Measurements from ENCODE around the gene LIN9. TPM values are rescaled to one million over a fixed set of nuclear protein-coding genes. Genes with fewer than 3 reads are reported as not detected.
A peak's percentile ranks its signal among the peaks of the same experiment; 100 is the strongest.

The LIN9 gene
- total and polyA plus RNA-seq, 2 of the 13 experiments (the other 11 are each of a cell fraction or from before 2014, with no cell fraction given): 3.0 to 10.0 TPM

DNA sequence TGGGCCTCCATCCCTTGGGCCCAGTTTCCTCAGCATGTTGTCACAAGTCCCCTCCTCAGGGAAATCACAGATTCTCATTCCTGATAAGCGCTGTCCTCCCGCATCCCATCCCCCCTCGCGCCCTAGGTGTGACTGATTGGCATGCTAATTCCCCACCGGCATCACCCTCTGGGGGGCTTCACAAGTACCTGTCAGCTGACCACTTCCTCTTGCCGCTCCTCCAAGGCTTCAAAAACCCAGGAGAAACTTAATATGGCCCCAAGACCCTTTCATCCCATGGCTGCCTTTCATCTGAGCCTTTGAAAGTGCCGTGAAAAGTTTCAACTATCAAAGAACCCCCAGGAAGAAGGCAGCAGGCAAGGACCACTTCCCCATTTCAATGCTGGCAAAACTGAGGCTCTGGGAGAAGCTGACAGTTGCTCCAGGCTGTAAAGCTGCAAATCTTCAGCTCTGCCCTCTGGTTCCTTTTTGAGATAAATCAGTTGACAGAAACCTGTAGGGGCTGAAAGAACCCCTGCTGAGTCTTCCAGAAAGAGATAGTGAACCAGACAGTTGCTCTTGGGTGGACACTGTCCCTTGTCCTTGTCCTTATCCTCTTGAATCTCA, 98.3 kb downstream of the LIN9 start:
- POLR2A ChIA-PET: interaction anchor here (1.4 kb wide), 1 partner anchor 12 kb away, joined by 4 read pairs; the partner anchor contains the start of gene MIXL1
- Histone ChIP-seq H3K4me3 (replicated peaks in 1 of 3; ENCODE audit: insufficient read depth in 1 of 3, low read depth in 2 of 3, low read length in 3 of 3) (no peak overlapping the region), H3K79me2 (ENCODE audit: insufficient read depth, low read length) (no peaks in the 10 kb centered on the region), H3K27me3 (ENCODE audit: control insufficient read depth in 1 of 2, insufficient read depth in 2 of 2, low read length in 2 of 2) (peaks cover 2 to 26% of the 10 kb centered on the region in 2 experiments; a peak in 3 of 5 replicates), H3K36me3 (replicated peaks in 1 of 2; ENCODE audit: control insufficient read depth in 1 of 2, insufficient read depth in 2 of 2, low read length in 2 of 2) (no peaks in the 10 kb centered on the region), H4K20me1 (ENCODE audit: insufficient read depth, low read length) (no peaks in the 10 kb centered on the region), H3K9me3 (ENCODE audit: low read length) (no peaks in the 10 kb centered on the region), H2AFZ (ENCODE audit: low read length) (no peak overlapping the region), H3K27ac (ENCODE audit: extremely low read length, insufficient read depth, low read length) (no peak overlapping the region), H3K4me1 (ENCODE audit: insufficient read depth, low read length) (peaks cover 33% of the 10 kb centered on the region), H3K9ac (ENCODE audit: insufficient read depth, low read depth, low read length) (no peak overlapping the region), H3K4me2 (ENCODE audit: low read depth, low read length) (no peak overlapping the region)
- in situ Hi-C loops (cut with HindIII; ENCODE audit: extremely low pct_ligation_motif_present, low pct_unique_long_range_greater_than_20kb) (no loop called here), intact Hi-C loops (cut with micrococcal nuclease; ENCODE audit: unreplicated experiment) (no loop called here)
- 53% methylated on average over 3 of the region's 7 CpGs for WGBS (ENCODE audit: low lambda C conversion rate)
- BruUV-seq (replicated peaks): no TSS peak
- CTCF ChIA-PET (ENCODE audit: low intra/inter-chr PET ratio, low total read pairs): no interaction called here
- ATAC-seq: no peak
- DNase-seq (ENCODE audit: low spot score): no peak
- FAIRE-seq: no peak
- peak; percentile 25; the same call in 1 of the 2 replicates for TF ChIP-seq ZNF629 (CRISPR knock-in tag; conservative IDR thresholded peaks at IDR 0.05)
- TF ChIP-seq SPEN (CRISPR knock-in tag; IDR thresholded peaks at IDR 0.05; ENCODE audit: low read depth): no peak

DNA sequence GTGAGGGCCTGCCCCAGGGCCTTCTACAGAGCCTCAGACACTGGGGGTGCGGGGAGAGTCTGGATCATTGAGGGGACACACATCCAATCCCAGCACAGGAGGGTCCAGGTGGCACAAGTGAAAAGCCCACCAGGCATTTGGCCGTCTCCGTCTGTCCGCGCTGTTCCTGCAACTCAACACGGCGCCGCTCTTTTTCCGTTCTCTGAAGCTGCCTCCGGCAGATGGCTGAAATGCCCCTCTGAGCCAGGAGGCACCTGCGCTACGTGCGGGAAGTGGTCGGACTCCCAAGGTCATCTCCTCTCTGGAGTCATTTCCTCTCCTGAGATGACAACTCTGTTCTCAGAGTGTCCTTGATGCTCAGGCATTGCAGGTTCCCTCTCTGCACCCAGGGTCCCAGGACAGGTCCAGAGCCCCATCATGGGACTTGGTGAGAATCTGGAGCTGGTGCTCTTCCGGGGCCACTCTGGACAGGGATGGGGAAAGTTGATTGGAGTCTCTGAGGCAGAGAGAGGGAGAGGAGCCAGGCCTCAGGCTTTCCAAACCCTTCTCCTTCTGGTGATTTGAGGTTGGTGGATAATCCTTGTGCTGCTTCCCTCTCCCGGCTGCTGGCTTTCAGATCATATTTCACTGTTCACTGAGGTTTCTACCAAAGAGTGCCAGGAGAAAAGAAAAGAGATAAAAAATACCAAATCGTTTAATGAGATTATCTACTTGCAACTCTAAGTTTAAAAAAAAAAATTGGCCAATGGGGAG, 99.5 kb downstream of the LIN9 start:
- FAIRE-seq: no peak
- H3K36me3 ChIP-seq (replicated peaks in 1 of 2; ENCODE audit: control insufficient read depth in 1 of 2, insufficient read depth in 2 of 2, low read length in 2 of 2): no peaks in the 10 kb centered on the region
- H3K79me2 ChIP-seq (ENCODE audit: insufficient read depth, low read length): no peaks in the 10 kb centered on the region
- no peak overlapping the region for H3K9ac ChIP-seq (ENCODE audit: insufficient read depth, low read depth, low read length)
- peak overlapping the region; percentile 32 for H3K4me2 ChIP-seq (ENCODE audit: low read depth, low read length)
- no peaks in the 10 kb centered on the region for H3K9me3 ChIP-seq (ENCODE audit: low read length)
- H2AFZ ChIP-seq (ENCODE audit: low read length): no peak overlapping the region
- no TSS peak for BruUV-seq (replicated peaks)
- 30% methylated on average over 14 of the region's 17 CpGs for WGBS (ENCODE audit: low lambda C conversion rate)
- DNase-seq (ENCODE audit: low spot score): no peak
- H3K27ac ChIP-seq (ENCODE audit: extremely low read length, insufficient read depth, low read length): no peak overlapping the region
- intact Hi-C loops (cut with micrococcal nuclease; ENCODE audit: unreplicated experiment): no loop called here
- in situ Hi-C loops (cut with HindIII; ENCODE audit: extremely low pct_ligation_motif_present, low pct_unique_long_range_greater_than_20kb): no loop called here
- peaks cover 0 to 26% of the 10 kb centered on the region in 2 experiments; a peak in 2 of 5 replicates for H3K27me3 ChIP-seq (ENCODE audit: control insufficient read depth in 1 of 2, insufficient read depth in 2 of 2, low read length in 2 of 2)
- peak; percentile 45 for ATAC-seq
- H3K4me1 ChIP-seq (ENCODE audit: insufficient read depth, low read length): peaks cover 21% of the 10 kb centered on the region
- CTCF ChIA-PET (ENCODE audit: low intra/inter-chr PET ratio, low total read pairs): no interaction called here
- H3K4me3 ChIP-seq (replicated peaks in 1 of 3; ENCODE audit: insufficient read depth in 1 of 3, low read depth in 2 of 3, low read length in 3 of 3): no peak overlapping the region; a peak in 1 of 6 replicates
- POLR2A ChIA-PET: no interaction called here
- H4K20me1 ChIP-seq (ENCODE audit: insufficient read depth, low read length): no peaks in the 10 kb centered on the region
- TF ChIP-seq ZNF879 (CRISPR knock-in tag; IDR thresholded peaks at IDR 0.05) (no peak), SNRNP70 (IDR thresholded peaks at IDR 0.05; ENCODE audit: low read depth, low read length) (no peak), MIER3 (CRISPR knock-in tag; IDR thresholded peaks at IDR 0.05; ENCODE audit: borderline replicate concordance) (no peak), ZNF850 (CRISPR knock-in tag; conservative IDR thresholded peaks at IDR 0.05) (no peak), TP53 (CRISPR knock-in tag; conservative IDR thresholded peaks at IDR 0.05) (no peak), RNF2 (conservative IDR thresholded peaks at IDR 0.05; ENCODE audit: low read depth) (no peak), DNMT1 (CRISPR knock-in tag; IDR thresholded peaks at IDR 0.05) (no peak), ZBTB3 (CRISPR knock-in tag; IDR thresholded peaks at IDR 0.05; ENCODE audit: borderline replicate concordance, low read depth) (no peak), RARA (CRISPR knock-in tag; IDR thresholded peaks at IDR 0.05) (no peak), PCBP1 (IDR thresholded peaks at IDR 0.05; ENCODE audit: borderline replicate concordance, low read depth, low read length) (no peak), TEAD2 (CRISPR knock-in tag; IDR thresholded peaks at IDR 0.05) (no peak)
- TF ChIP-seq, protein P1, sequence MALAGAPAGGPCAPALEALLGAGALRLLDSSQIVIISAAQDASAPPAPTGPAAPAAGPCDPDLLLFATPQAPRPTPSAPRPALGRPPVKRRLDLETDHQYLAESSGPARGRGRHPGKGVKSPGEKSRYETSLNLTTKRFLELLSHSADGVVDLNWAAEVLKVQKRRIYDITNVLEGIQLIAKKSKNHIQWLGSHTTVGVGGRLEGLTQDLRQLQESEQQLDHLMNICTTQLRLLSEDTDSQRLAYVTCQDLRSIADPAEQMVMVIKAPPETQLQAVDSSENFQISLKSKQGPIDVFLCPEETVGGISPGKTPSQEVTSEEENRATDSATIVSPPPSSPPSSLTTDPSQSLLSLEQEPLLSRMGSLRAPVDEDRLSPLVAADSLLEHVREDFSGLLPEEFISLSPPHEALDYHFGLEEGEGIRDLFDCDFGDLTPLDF (CRISPR knock-in tag; IDR thresholded peaks at IDR 0.05): no peak
- TF ChIP-seq, protein P2, sequence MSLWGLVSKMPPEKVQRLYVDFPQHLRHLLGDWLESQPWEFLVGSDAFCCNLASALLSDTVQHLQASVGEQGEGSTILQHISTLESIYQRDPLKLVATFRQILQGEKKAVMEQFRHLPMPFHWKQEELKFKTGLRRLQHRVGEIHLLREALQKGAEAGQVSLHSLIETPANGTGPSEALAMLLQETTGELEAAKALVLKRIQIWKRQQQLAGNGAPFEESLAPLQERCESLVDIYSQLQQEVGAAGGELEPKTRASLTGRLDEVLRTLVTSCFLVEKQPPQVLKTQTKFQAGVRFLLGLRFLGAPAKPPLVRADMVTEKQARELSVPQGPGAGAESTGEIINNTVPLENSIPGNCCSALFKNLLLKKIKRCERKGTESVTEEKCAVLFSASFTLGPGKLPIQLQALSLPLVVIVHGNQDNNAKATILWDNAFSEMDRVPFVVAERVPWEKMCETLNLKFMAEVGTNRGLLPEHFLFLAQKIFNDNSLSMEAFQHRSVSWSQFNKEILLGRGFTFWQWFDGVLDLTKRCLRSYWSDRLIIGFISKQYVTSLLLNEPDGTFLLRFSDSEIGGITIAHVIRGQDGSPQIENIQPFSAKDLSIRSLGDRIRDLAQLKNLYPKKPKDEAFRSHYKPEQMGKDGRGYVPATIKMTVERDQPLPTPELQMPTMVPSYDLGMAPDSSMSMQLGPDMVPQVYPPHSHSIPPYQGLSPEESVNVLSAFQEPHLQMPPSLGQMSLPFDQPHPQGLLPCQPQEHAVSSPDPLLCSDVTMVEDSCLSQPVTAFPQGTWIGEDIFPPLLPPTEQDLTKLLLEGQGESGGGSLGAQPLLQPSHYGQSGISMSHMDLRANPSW (CRISPR knock-in tag; IDR thresholded peaks at IDR 0.05; ENCODE audit: borderline replicate concordance): no peak
